Panc1 (cell line): Measurements from ENCODE around the gene AKR1B15. TPM values are rescaled to one million over a fixed set of nuclear protein-coding genes. Genes with fewer than 3 reads are reported as not detected.

Source experiments
- ATAC-seq: fragments of 200-7000 bp; cut with Tn5 transposase; 2 replicates; pipeline ENCODE4 v1.9.1; 2020; ENCODE audit warnings: mild to moderate bottlenecking, moderate library complexity
- BruUV-seq: library from RNA; stranded (reverse); fragments of 400-500 nt; replicated peaks from 2 replicates; lab custom pipeline; 2021; lab: Mats Ljungman, UMichigan
- CTCF ChIA-PET: fragments of 300-600 bp; sonication (Branson Sonifier 250); formaldehyde crosslinking; loops from one replicate; lab custom pipeline; 2022; ENCODE audit warnings: antibody characterized with exemption; lab: Charles Lee
- POLR2A ChIA-PET: fragments of 300-600 bp; sonication (Branson Sonifier 250); formaldehyde crosslinking; loops from one replicate; lab custom pipeline; 2022; ENCODE audit warnings: antibody characterized with exemption; lab: Charles Lee
- DNase-seq: peaks from one replicate; pipeline ENCODE4 v3.0.0-alpha.2; 2010; ENCODE audit warnings: low read depth, low spot score
- H3K27ac ChIP-seq: 2 replicates; pipeline ENCODE4 v1.5.1; 2011; ENCODE audit warnings: mild to moderate bottlenecking, low read length, inconsistent platforms
- H3K27me3 ChIP-seq: fragments of 200-500 bp; sonication (Bioruptor generic); 2 replicates; pipeline ENCODE4 v1.6.0; 2014; ENCODE audit warnings: low read length, inconsistent platforms; ENCODE audit not compliant: control insufficient read depth, insufficient read depth
- H3K36me3 ChIP-seq: fragments of 200-500 bp; sonication (Bioruptor generic); 2 replicates; pipeline ENCODE4 v1.5.1; 2014; ENCODE audit warnings: inconsistent platforms, mild to moderate bottlenecking, low read length, moderate library complexity; ENCODE audit not compliant: control insufficient read depth, insufficient read depth
- H3K4me1 ChIP-seq: 2 replicates; pipeline ENCODE4 v1.5.1; 2011; ENCODE audit warnings: inconsistent platforms, mild to moderate bottlenecking, low read length, moderate library complexity; ENCODE audit not compliant: control insufficient read depth, insufficient read depth
- H3K4me3 ChIP-seq, 2 experiments: 2 replicates each; pipeline ENCODE4 v1.5.1; 2011 to 2012; ENCODE audit warnings: low read depth in 2 of 2, low read length in 2 of 2, mild to moderate bottlenecking in 2 of 2, inconsistent platforms in 1 of 2, moderate library complexity in 1 of 2
- H3K9me3 ChIP-seq: fragments of 200-500 bp; sonication (Bioruptor generic); 2 replicates; pipeline ENCODE4 v1.5.1; 2014; ENCODE audit warnings: low read depth, mild to moderate bottlenecking, inconsistent platforms, low read length, moderate library complexity; ENCODE audit not compliant: control insufficient read depth, insufficient read depth
- POLR2AphosphoS5 ChIP-seq: IDR thresholded peaks from 2 replicates; pipeline ENCODE4 v1.6.1; 2012; ENCODE audit warnings: mild to moderate bottlenecking, low read depth, low read length, moderate library complexity
- SIN3A ChIP-seq: IDR thresholded peaks from 2 replicates; pipeline ENCODE4 v1.6.1; 2012; ENCODE audit warnings: low read depth, mild to moderate bottlenecking, low read length, moderate library complexity, borderline replicate concordance; ENCODE audit not compliant: insufficient read depth
- TCF7L2 ChIP-seq: IDR thresholded peaks from 2 replicates; pipeline ENCODE4 v1.6.1; 2011; ENCODE audit warnings: mild to moderate bottlenecking, low read depth, low read length, inconsistent platforms
- in situ Hi-C: cut with HindIII; loops from 2 replicates; pipeline ENCODE4 v1.10.0; 2016; ENCODE audit warnings: low sequenced_read_pairs, low pct_unique_long_range_greater_than_20kb
- intact Hi-C: fragments of 100-400 bp; cut with micrococcal nuclease; formaldehyde crosslinking; loops from one replicate; pipeline ENCODE4 v1.10.0; 2022; ENCODE audit not compliant: unreplicated experiment
- total RNA-seq: library from RNA; stranded (reverse); gene quantifications from one replicate; pipeline ENCODE4 v1.2.1, GENCODE V29; 2021; ENCODE audit not compliant: unreplicated experiment
- TF ChIP-seq, protein P1 (sequence below): fragments of 450-650 bp; IDR thresholded peaks from 2 replicates; pipeline ENCODE4 v1.5.1; 2017; ENCODE audit warnings: mild to moderate bottlenecking
- TF ChIP-seq, protein P2 (sequence below), 2 experiments: IDR thresholded peaks; 2 replicates each; pipeline ENCODE4 v1.6.1; 2011 to 2012; ENCODE audit warnings: low read depth in 2 of 2, control low read depth in 1 of 2, low read length in 1 of 2, mild to moderate bottlenecking in 1 of 2, moderate library complexity in 1 of 2; ENCODE audit not compliant: insufficient read depth in 1 of 2

The AKR1B15 gene
- total RNA-seq, 1 experiment from 2014 or later = not detected

DNA sequence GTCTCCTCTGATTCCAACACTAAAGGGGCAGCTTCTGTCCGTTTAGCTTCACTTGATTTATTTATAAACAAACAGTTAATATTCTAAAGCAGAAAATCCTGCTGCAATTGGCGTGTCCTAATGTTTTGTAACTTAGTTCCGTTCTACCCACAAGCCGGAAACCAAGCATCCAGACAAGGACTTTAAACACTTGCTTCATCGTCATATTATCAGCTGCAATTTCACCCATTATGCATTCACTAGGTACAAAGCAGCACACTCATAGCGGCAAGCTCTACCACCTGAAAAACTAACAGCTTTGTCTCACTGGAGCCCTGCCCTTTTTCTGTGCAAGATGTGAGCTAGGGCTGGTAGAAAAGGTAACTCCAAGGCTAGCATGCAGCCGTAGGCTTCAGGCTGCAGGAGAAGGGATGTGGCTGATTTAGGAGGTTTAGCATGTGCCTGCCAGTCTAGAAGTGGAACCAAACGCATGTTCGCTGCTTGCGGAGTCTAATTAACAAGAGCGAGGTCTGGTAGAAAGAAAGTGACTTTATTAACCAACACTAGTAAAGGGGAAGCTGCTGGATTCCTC lies 54.1 kb downstream of the AKR1B15 start:
- no peak for DNase-seq
- ChIA-PET POLR2A (no interaction called here), CTCF (no interaction called here)
- intact Hi-C loops (no loop called here), in situ Hi-C loops (no loop called here)
- Histone ChIP-seq H3K9me3 (no peaks in the 10 kb centered on the region), H3K27ac (no peak overlapping the region), H3K36me3 (no peaks in the 10 kb centered on the region), H3K4me3 (peak overlapping the region in 1 of 2 experiments; percentile 43; a peak in 2 of 4 replicates), H3K27me3 (no peaks in the 10 kb centered on the region), H3K4me1 (no peaks in the 10 kb centered on the region)
- no peak for TF ChIP-seq TCF7L2
- no peak for TF ChIP-seq POLR2AphosphoS5
- TF ChIP-seq, protein P1, sequence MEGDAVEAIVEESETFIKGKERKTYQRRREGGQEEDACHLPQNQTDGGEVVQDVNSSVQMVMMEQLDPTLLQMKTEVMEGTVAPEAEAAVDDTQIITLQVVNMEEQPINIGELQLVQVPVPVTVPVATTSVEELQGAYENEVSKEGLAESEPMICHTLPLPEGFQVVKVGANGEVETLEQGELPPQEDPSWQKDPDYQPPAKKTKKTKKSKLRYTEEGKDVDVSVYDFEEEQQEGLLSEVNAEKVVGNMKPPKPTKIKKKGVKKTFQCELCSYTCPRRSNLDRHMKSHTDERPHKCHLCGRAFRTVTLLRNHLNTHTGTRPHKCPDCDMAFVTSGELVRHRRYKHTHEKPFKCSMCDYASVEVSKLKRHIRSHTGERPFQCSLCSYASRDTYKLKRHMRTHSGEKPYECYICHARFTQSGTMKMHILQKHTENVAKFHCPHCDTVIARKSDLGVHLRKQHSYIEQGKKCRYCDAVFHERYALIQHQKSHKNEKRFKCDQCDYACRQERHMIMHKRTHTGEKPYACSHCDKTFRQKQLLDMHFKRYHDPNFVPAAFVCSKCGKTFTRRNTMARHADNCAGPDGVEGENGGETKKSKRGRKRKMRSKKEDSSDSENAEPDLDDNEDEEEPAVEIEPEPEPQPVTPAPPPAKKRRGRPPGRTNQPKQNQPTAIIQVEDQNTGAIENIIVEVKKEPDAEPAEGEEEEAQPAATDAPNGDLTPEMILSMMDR = no peak
- TF ChIP-seq, protein P2, sequence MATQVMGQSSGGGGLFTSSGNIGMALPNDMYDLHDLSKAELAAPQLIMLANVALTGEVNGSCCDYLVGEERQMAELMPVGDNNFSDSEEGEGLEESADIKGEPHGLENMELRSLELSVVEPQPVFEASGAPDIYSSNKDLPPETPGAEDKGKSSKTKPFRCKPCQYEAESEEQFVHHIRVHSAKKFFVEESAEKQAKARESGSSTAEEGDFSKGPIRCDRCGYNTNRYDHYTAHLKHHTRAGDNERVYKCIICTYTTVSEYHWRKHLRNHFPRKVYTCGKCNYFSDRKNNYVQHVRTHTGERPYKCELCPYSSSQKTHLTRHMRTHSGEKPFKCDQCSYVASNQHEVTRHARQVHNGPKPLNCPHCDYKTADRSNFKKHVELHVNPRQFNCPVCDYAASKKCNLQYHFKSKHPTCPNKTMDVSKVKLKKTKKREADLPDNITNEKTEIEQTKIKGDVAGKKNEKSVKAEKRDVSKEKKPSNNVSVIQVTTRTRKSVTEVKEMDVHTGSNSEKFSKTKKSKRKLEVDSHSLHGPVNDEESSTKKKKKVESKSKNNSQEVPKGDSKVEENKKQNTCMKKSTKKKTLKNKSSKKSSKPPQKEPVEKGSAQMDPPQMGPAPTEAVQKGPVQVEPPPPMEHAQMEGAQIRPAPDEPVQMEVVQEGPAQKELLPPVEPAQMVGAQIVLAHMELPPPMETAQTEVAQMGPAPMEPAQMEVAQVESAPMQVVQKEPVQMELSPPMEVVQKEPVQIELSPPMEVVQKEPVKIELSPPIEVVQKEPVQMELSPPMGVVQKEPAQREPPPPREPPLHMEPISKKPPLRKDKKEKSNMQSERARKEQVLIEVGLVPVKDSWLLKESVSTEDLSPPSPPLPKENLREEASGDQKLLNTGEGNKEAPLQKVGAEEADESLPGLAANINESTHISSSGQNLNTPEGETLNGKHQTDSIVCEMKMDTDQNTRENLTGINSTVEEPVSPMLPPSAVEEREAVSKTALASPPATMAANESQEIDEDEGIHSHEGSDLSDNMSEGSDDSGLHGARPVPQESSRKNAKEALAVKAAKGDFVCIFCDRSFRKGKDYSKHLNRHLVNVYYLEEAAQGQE (IDR thresholded peaks at IDR 0.05; ENCODE audit: insufficient read depth in 1 of 2, low read depth in 2 of 2, low read length in 1 of 2) = no peak
- no peak for TF ChIP-seq SIN3A
- no TSS peak for BruUV-seq
- ATAC-seq = no peak

DNA sequence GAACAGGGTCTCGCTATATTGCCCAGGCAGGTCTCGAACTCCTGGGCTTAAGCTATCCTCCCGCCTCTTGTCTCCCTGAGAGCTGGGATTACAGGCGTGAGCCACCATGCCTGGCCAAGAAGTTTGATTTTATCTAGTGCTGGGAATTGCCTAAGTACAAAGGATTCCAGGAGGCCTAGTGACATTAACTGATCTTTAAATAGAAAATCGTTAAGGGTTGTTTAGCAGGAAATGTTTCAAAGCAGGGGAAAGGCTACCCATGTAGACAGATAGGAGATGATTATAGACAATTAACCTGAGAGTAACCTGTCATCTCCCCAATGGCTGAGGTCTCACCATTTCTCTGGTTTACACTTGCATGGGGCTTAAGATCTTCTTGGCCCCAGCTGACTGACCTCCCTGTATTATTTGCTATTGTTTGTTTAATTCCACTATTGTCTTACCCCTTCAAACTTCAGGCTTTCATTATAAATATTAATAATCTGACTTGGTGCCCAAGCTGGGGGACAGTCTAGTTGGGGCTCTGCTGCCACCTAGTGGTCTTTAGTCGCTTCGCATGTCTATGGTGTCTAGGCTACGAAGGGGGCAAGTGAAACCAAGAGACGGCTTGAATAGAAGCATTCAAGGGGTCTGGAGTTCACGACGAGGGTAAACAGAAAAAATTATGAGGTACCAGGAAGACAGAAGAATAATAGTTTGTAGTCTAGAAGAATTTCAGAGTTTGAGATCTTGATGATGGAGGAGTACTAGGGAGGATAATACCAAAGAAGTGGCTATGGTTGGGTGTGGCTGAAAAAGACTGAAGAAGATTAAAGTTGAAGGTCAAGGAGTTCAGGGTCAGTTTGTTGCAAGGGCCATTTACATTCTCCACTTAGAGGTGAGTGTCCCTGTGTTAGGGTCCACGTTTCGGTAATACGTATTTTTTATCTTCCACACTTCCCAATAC lies 57.3 kb downstream of the AKR1B15 start:
- ATAC-seq (peak; percentile 97), DNase-seq (no peak)
- POLR2A ChIA-PET = no interaction called here

More for the DNA sequence above, 57.3 kb downstream of the AKR1B15 start:
- in situ Hi-C loops (no loop called here), intact Hi-C loops (loop anchor here (1.0 to 2.0 kb wide), 2 partner anchors 89 to 174 kb away; no protein-coding TSS in a partner anchor)
- Histone ChIP-seq H3K4me3 (no peak overlapping the region), H3K9me3 (no peaks in the 10 kb centered on the region), H3K27ac (no peak overlapping the region), H3K4me1 (no peaks in the 10 kb centered on the region), H3K36me3 (no peaks in the 10 kb centered on the region), H3K27me3 (peaks cover 2% of the 10 kb centered on the region; the same call in 1 of the 2 replicates)
- BruUV-seq = no TSS peak
- TF ChIP-seq, protein P1 = peak; percentile 94
- TF ChIP-seq, protein P2 (IDR thresholded peaks at IDR 0.05; ENCODE audit: insufficient read depth in 1 of 2, low read depth in 2 of 2, low read length in 1 of 2) = no peak
- CTCF ChIA-PET = interaction anchor here (0.6 kb wide), 1 partner anchor 173 kb away, joined by 6 read pairs; no protein-coding TSS in a partner anchor
